HepG2 (cell line): ENCODE measurements around the gene SERTAD4.

Experiments used
- RAD21 ChIP-seq: fragments of 450-650 bp; formaldehyde crosslinking; IDR thresholded peaks from 2 replicates; pipeline ENCODE4 v1.5.0; 2020; ENCODE audit warnings: mild to moderate bottlenecking
- ZSCAN30 ChIP-seq: sonication (generic); formaldehyde crosslinking; IDR thresholded peaks from 2 replicates; pipeline ENCODE4 v1.5.0; 2020; ENCODE audit warnings: mild to moderate bottlenecking, missing genetic modification reagents

GRCh38 chr1:210248341-210248740 is 15.7 kb downstream of the SERTAD4 start:
- no peak for TF ChIP-seq ZSCAN30 (CRISPR knock-in tag)
- TF ChIP-seq RAD21: no peak
